Mesendoderm (in vitro differentiated cells): Measurements from ENCODE around the gene SORCS2.

Experiments used
- DNase-seq: peaks from one replicate; pipeline ENCODE4 v3.0.0; 2013
- H2AK5ac ChIP-seq: 2 replicates; pipeline ENCODE4 v1.6.1; 2013; ENCODE audit warnings: low read length, inconsistent platforms
- H2BK120ac ChIP-seq: 2 replicates; pipeline ENCODE4 v1.6.1; 2013; ENCODE audit warnings: low read depth, mild to moderate bottlenecking, low read length, moderate library complexity, mixed read lengths
- H2BK15ac ChIP-seq: replicated peaks from 2 replicates; pipeline ENCODE4 v1.6.1; 2013; ENCODE audit warnings: low read depth, mild to moderate bottlenecking, moderate library complexity
- H2BK5ac ChIP-seq: 2 replicates; pipeline ENCODE4 v1.6.1; 2013; ENCODE audit warnings: low read length, inconsistent platforms
- H3K18ac ChIP-seq: 2 replicates; pipeline ENCODE4 v1.6.1; 2013; ENCODE audit warnings: mild to moderate bottlenecking, low read length, mixed read lengths
- H3K23ac ChIP-seq: one replicate; pipeline ENCODE4 v1.6.1; 2013; ENCODE audit warnings: low read length
- H3K27ac ChIP-seq: 2 replicates; pipeline ENCODE4 v1.5.1; 2013; ENCODE audit warnings: low read depth, mild to moderate bottlenecking, inconsistent platforms, low read length, moderate library complexity
- H3K27me3 ChIP-seq: 2 replicates; pipeline ENCODE4 v1.6.1; 2013; ENCODE audit warnings: low read length, control low read depth, mild to moderate bottlenecking, inconsistent platforms; ENCODE audit not compliant: insufficient read depth, poor library complexity
- H3K36me3 ChIP-seq: 2 replicates; pipeline ENCODE4 v1.6.1; 2013; ENCODE audit warnings: low read length, inconsistent platforms; ENCODE audit not compliant: control insufficient read depth, insufficient read depth
- H3K4ac ChIP-seq: one replicate; pipeline ENCODE4 v1.6.1; 2013; ENCODE audit warnings: low read depth, mild to moderate bottlenecking, low read length, moderate library complexity
- H3K4me1 ChIP-seq: 2 replicates; pipeline ENCODE4 v1.6.1; 2013; ENCODE audit warnings: low read depth, low read length, inconsistent platforms; ENCODE audit not compliant: control insufficient read depth
- H3K4me2 ChIP-seq: 2 replicates; pipeline ENCODE4 v1.6.1; 2013; ENCODE audit warnings: low read length
- H3K4me3 ChIP-seq: 2 replicates; pipeline ENCODE4 v1.5.1; 2013; ENCODE audit warnings: mild to moderate bottlenecking, low read length
- H3K56ac ChIP-seq: one replicate; pipeline ENCODE4 v1.6.1; 2013; ENCODE audit warnings: low read length
- H3K79me1 ChIP-seq: 2 replicates; pipeline ENCODE4 v1.6.1; 2013; ENCODE audit warnings: low read length, inconsistent platforms
- H3K79me2 ChIP-seq: 2 replicates; pipeline ENCODE4 v1.6.1; 2013; ENCODE audit warnings: mild to moderate bottlenecking, low read length; ENCODE audit not compliant: control insufficient read depth, insufficient read depth
- H3K9ac ChIP-seq: 2 replicates; pipeline ENCODE4 v1.6.1; 2013; ENCODE audit warnings: low read length, inconsistent platforms
- H4K5ac ChIP-seq: one replicate; pipeline ENCODE4 v1.6.1; 2013; ENCODE audit warnings: low read length
- H4K8ac ChIP-seq: one replicate; pipeline ENCODE4 v1.6.1; 2013; ENCODE audit warnings: low read depth, mild to moderate bottlenecking, control low read depth, low read length, moderate library complexity
- WGBS: extraction: QIAGEN DNeasy Blood & Tissue Kit; methylation state at CpG from one replicate; pipeline ENCODE4 v1.1.7; 2013; ENCODE audit warnings: low lambda C conversion rate, missing lambda C conversion rate; ENCODE audit not compliant: insufficient coverage; ENCODE audit errors: extremely low coverage; 5-methylcytosine and 5-hydroxymethylcytosine counted together

Gene SORCS2

DNA sequence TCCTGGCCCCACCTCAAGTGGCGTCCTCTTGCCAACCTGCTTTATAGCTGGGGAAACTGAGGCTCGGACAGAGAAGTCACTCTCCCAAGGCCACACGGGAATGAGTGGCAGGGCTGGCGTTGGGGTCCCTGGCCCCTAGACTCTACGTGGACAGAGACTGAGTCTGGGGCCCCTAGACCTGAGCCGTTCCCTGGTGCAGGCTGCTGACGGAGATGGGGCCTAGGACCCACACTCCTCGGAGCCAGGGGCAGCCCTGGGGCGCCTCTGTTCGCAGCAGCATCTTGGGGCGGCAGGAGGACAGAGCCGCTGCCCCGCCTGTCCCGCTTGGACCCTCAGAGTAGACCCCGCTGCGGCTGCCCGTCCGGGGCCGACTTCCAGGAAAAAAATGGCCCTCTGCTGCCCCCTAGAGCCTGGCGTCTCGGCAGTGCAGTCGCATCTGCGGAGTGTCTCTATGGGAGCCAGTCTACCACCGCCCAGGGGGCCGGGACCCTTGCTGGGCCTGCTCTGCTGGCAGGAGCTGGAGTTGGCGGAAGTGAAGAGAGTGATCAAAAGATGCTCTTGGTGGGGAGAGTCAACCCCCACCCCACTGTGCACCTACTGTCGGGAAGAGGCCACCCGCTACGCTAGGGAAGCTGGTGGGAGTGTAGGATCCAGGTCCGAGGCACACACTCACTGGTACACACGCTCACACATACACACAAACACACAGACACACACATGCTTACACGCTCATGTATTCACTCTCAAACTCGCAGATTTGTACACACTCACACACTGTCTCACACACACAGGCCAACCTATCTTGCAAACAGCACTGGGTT lies 527.2 kb downstream of the SORCS2 start:
- no peaks in the 10 kb centered on the region for H3K36me3 ChIP-seq
- H3K79me2 ChIP-seq, result no peaks in the 10 kb centered on the region
- no peak overlapping the region for H3K4me2 ChIP-seq
- no peaks in the 10 kb centered on the region for H3K79me1 ChIP-seq
- H3K27me3 ChIP-seq, result no peaks in the 10 kb centered on the region
- H4K5ac ChIP-seq, result no peak overlapping the region
- no peaks in the 10 kb centered on the region for H3K4me1 ChIP-seq
- H3K9ac ChIP-seq, result peak overlapping the region; percentile 13
- no peak overlapping the region for H4K8ac ChIP-seq
- no peak overlapping the region for H3K56ac ChIP-seq
- H3K23ac ChIP-seq, result no peak overlapping the region
- no CpG with 5 or more reads among the region's 33 CpGs for WGBS
- H2BK15ac ChIP-seq, result no peak overlapping the region
- H3K27ac ChIP-seq, result no peak overlapping the region
- H2AK5ac ChIP-seq, result no peak overlapping the region
- H2BK5ac ChIP-seq, result no peak overlapping the region
- H3K4ac ChIP-seq, result no peak overlapping the region
- H3K4me3 ChIP-seq, result no peak overlapping the region
- DNase-seq, result peak; percentile 57
- no peak overlapping the region for H3K18ac ChIP-seq
- H2BK120ac ChIP-seq, result no peak overlapping the region

- Histone ChIP-seq H3K79me1 (no peaks in the 10 kb centered on the region), H3K56ac (no peak overlapping the region), H3K4me3 (no peak overlapping the region), H3K4ac (no peak overlapping the region), H3K36me3 (no peaks in the 10 kb centered on the region), H2BK5ac (no peak overlapping the region), H3K27ac (no peak overlapping the region), H3K4me1 (no peaks in the 10 kb centered on the region), H3K79me2 (no peaks in the 10 kb centered on the region), H3K4me2 (no peak overlapping the region), H3K18ac (no peak overlapping the region), H4K5ac (no peak overlapping the region), H2BK120ac (no peak overlapping the region), H3K27me3 (no peaks in the 10 kb centered on the region), H2BK15ac (no peak overlapping the region), H4K8ac (no peak overlapping the region), H2AK5ac (no peak overlapping the region), H3K9ac (no peak overlapping the region), H3K23ac (no peak overlapping the region)
- DNase-seq, result peak; percentile 46
- no CpG with 5 or more reads among the region's 13 CpGs for WGBS
These were observed 529.7 kb downstream of the SORCS2 start for GRCh38 chr4:7721984-7722551.

GRCh38 chr4:7722766-7723387 lies 530.5 kb downstream of the SORCS2 start:
- Histone ChIP-seq H3K4ac (no peak overlapping the region), H4K5ac (no peak overlapping the region), H3K27ac (no peak overlapping the region), H3K56ac (no peak overlapping the region), H3K36me3 (no peaks in the 10 kb centered on the region), H3K9ac (no peak overlapping the region), H2BK15ac (no peak overlapping the region), H3K4me3 (no peak overlapping the region), H3K4me1 (no peaks in the 10 kb centered on the region), H2BK5ac (no peak overlapping the region), H3K79me2 (no peaks in the 10 kb centered on the region), H2AK5ac (no peak overlapping the region), H4K8ac (no peak overlapping the region), H3K79me1 (no peaks in the 10 kb centered on the region), H2BK120ac (no peak overlapping the region), H3K4me2 (no peak overlapping the region), H3K18ac (no peak overlapping the region), H3K23ac (no peak overlapping the region), H3K27me3 (no peaks in the 10 kb centered on the region)
- no CpG with 5 or more reads among the region's 22 CpGs for WGBS
- DNase-seq, result no peak

- H3K18ac ChIP-seq, result no peak overlapping the region
- H3K9ac ChIP-seq, result no peak overlapping the region
- no peak overlapping the region for H3K27ac ChIP-seq
- H2BK5ac ChIP-seq, result no peak overlapping the region
- no peak overlapping the region for H2BK15ac ChIP-seq
- no peak overlapping the region for H4K8ac ChIP-seq
- no peak overlapping the region for H3K4me2 ChIP-seq
- no CpG with 5 or more reads among the region's 16 CpGs for WGBS
- no peak overlapping the region for H3K4me3 ChIP-seq
- no peak overlapping the region for H4K5ac ChIP-seq
- no peaks in the 10 kb centered on the region for H3K27me3 ChIP-seq
- H3K4me1 ChIP-seq, result no peaks in the 10 kb centered on the region
- H3K23ac ChIP-seq, result no peak overlapping the region
- no peak for DNase-seq
- H2BK120ac ChIP-seq, result no peak overlapping the region
- no peaks in the 10 kb centered on the region for H3K79me2 ChIP-seq
- H3K56ac ChIP-seq, result no peak overlapping the region
- no peaks in the 10 kb centered on the region for H3K79me1 ChIP-seq
- H2AK5ac ChIP-seq, result no peak overlapping the region
- no peak overlapping the region for H3K4ac ChIP-seq
- no peaks in the 10 kb centered on the region for H3K36me3 ChIP-seq
These were observed 531.3 kb downstream of the SORCS2 start for GRCh38 chr4:7723625-7724024.

DNA sequence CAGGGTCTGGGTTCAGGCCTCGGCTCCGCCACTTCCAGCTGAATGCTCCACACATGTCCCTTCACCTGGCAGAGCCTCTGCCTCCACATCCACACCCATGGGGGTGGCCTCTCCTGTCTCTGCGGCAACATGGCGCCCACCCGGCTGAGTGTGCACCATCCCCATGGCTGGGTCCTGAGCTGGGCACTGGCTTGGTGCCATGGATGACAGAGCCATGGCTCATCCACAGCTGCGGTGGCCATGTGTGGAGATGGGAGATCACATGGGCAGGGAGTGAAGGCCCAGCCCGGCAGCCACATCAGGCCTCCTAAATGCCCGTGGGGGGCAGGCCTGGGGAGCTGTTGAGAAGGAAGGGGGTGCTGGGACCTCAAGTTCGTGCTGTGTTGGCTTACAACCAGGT lies 533.6 kb downstream of the SORCS2 start:
- DNase-seq, result no peak
- Histone ChIP-seq H3K9ac (no peak overlapping the region), H2BK120ac (no peak overlapping the region), H3K4me2 (no peak overlapping the region), H3K56ac (no peak overlapping the region), H3K79me1 (no peaks in the 10 kb centered on the region), H3K18ac (no peak overlapping the region), H3K36me3 (no peaks in the 10 kb centered on the region), H4K8ac (no peak overlapping the region), H4K5ac (no peak overlapping the region), H3K4me3 (no peak overlapping the region), H2BK15ac (no peak overlapping the region), H2BK5ac (no peak overlapping the region), H3K23ac (no peak overlapping the region), H3K4me1 (no peaks in the 10 kb centered on the region), H3K79me2 (no peaks in the 10 kb centered on the region), H3K27ac (no peak overlapping the region), H3K27me3 (no peaks in the 10 kb centered on the region), H2AK5ac (no peak overlapping the region), H3K4ac (no peak overlapping the region)
- no CpG with 5 or more reads among the region's 9 CpGs for whole genome bisulfite sequencing
